GM12878 (cell line): Measurements from ENCODE around the gene BCAS3. TPM values are rescaled to one million over a fixed set of nuclear protein-coding genes. Genes with fewer than 3 reads are reported as not detected.

ENCODE experiments used
- ATAC-seq: fragments of 200-7000 bp; cut with Tn5 transposase; 3 replicates; pipeline ENCODE4 v1.9.1; 2020; ENCODE audit warnings: mild to moderate bottlenecking, moderate library complexity
- BruUV-seq: library from RNA; stranded (reverse); fragments of 400-500 nt; replicated peaks from 2 replicates; lab custom pipeline; 2021; lab: Mats Ljungman, UMichigan
- CTCF ChIA-PET: fragments of 300-600 bp; sonication (Branson Sonifier 250); formaldehyde crosslinking; extraction: SDS; loops from one replicate; lab custom pipeline; 2021; ENCODE audit warnings: inconsistent platforms; lab: Yijun Ruan, JAX
- POLR2A ChIA-PET: fragments of 350-600 bp; formaldehyde crosslinking; extraction: SDS; loops from one replicate; lab custom pipeline; 2021; ENCODE audit warnings: inconsistent platforms; lab: Charles Lee
- RAD21 ChIA-PET: fragments of 300-600 bp; sonication (Branson Sonifier 250); formaldehyde crosslinking; loops from one replicate; lab custom pipeline; 2023; ENCODE audit warnings: antibody characterized with exemption; ENCODE audit not compliant: unreplicated experiment; lab: Charles Lee
- SMC1A ChIA-PET: fragments of 300-600 bp; sonication (Branson Sonifier 250); formaldehyde crosslinking; loops from one replicate; lab custom pipeline; 2023; ENCODE audit not compliant: unreplicated experiment, uncharacterized antibody; lab: Charles Lee
- DNase-seq: peaks from one replicate; pipeline ENCODE4 v3.0.0-alpha.2; 2011; ENCODE audit warnings: low read depth, low spot score
- FAIRE-seq: peaks from 3 replicates; lab custom pipeline; 2011; peaks lifted over from hg19 to GRCh38; lab: Jason Lieb, UNC
- H2AFZ ChIP-seq: 2 replicates; pipeline ENCODE4 v1.6.0; 2011; ENCODE audit warnings: low read depth, low read length, control low read depth; ENCODE audit not compliant: control insufficient read depth
- H3K27ac ChIP-seq: 2 replicates; pipeline ENCODE4 v1.5.1; 2011; ENCODE audit warnings: control low read depth; ENCODE audit not compliant: control insufficient read depth, insufficient read depth
- H3K27me3 ChIP-seq, 2 experiments: replicated peaks in 1 of 2; 2 replicates each; pipeline versions ENCODE4 v1.6.0 to v1.6.1; 2011; ENCODE audit warnings: low read length in 1 of 2; ENCODE audit not compliant: control insufficient read depth in 2 of 2, insufficient read depth in 2 of 2
- H3K36me3 ChIP-seq, 2 experiments: 2 replicates each; pipeline ENCODE4 v1.5.1; 2011; ENCODE audit warnings: low read length in 1 of 2; ENCODE audit not compliant: control insufficient read depth in 2 of 2, insufficient read depth in 2 of 2
- H3K4me1 ChIP-seq: 2 replicates; pipeline ENCODE4 v1.6.1; 2011; ENCODE audit warnings: mild to moderate bottlenecking, low read length, moderate library complexity, mixed read lengths; ENCODE audit not compliant: control insufficient read depth, insufficient read depth
- H3K4me2 ChIP-seq: 2 replicates; pipeline ENCODE4 v1.6.0; 2011; ENCODE audit warnings: control low read depth; ENCODE audit not compliant: control insufficient read depth, insufficient read depth
- H3K4me3 ChIP-seq: fragments of 200-600 bp; sonication (generic); 2 replicates; pipeline ENCODE4 v1.5.1; 2016
- H3K79me2 ChIP-seq: 2 replicates; pipeline ENCODE4 v1.6.0; 2011; ENCODE audit warnings: low read length; ENCODE audit not compliant: control insufficient read depth, insufficient read depth
- H3K9ac ChIP-seq: 2 replicates; pipeline ENCODE4 v1.8.0; 2011; ENCODE audit warnings: low read length, control low read depth, mixed read lengths; ENCODE audit not compliant: control insufficient read depth, insufficient read depth
- H3K9me3 ChIP-seq: replicated peaks from 3 replicates; pipeline ENCODE4 v1.5.1; 2011; ENCODE audit warnings: mild to moderate bottlenecking, low read length; ENCODE audit not compliant: control insufficient read depth, insufficient read depth
- H4K20me1 ChIP-seq: 2 replicates; pipeline ENCODE4 v1.6.0; 2011; ENCODE audit not compliant: control insufficient read depth, insufficient read depth
- JUNB ChIP-seq: IDR thresholded peaks from 2 replicates; pipeline ENCODE4 v1.6.1; 2016; ENCODE audit warnings: antibody characterized with exemption, mild to moderate bottlenecking
- NFXL1 ChIP-seq: fragments of 450-650 bp; IDR thresholded peaks from 2 replicates; pipeline ENCODE4 v1.6.1; 2017; ENCODE audit warnings: antibody characterized with exemption, mild to moderate bottlenecking, borderline replicate concordance
- PRDM15 ChIP-seq: fragments of 450-650 bp; formaldehyde crosslinking; IDR thresholded peaks from 2 replicates; pipeline ENCODE4 v1.4.0; 2020; ENCODE audit warnings: mild to moderate bottlenecking, moderate library complexity
- SMC3 ChIP-seq: IDR thresholded peaks from 2 replicates; pipeline ENCODE4 v1.6.1; 2011; ENCODE audit warnings: low read length, improper control_type of control experiment, borderline replicate concordance
- TBL1XR1 ChIP-seq: IDR thresholded peaks from 2 replicates; pipeline ENCODE4 v1.6.1; 2012; ENCODE audit warnings: low read depth, low read length, improper control_type of control experiment
- WGBS: methylation state at CpG from one replicate; pipeline ENCODE4 v1.1.6; 2016; ENCODE audit warnings: low lambda C conversion rate; ENCODE audit not compliant: insufficient replicate concordance, insufficient coverage; ENCODE audit errors: missing lambda C conversion rate; 5-methylcytosine and 5-hydroxymethylcytosine counted together
- in situ Hi-C: fragments of 300-500 bp; cut with MboI; formaldehyde crosslinking; loops from 9 replicates; pipeline ENCODE4 v1.14.3; 2018; ENCODE audit warnings: mixed read lengths
- intact Hi-C: fragments of 100-400 bp; cut with micrococcal nuclease; formaldehyde crosslinking; loops from one replicate; pipeline ENCODE4 v1.14.2; 2022; ENCODE audit not compliant: unreplicated experiment
- polyA plus RNA-seq, 11 experiments: library from polyadenylated mRNA; depleted of rRNA in 4 of 11; unstranded in 6 of 11; stranded (reverse) in 5 of 11; fragments of >200 nt; fragmentation: Nextera tagmentation in 4 of 11; fragmentation: Illumina TruSeq in 1 of 11; extraction: Ambion mirVana in 4 of 11; extraction: Trizol in 1 of 11; gene quantifications; 1 replicate in 1 of 11; 2 replicates in 10 of 11; pipeline versions ENCODE4 v1.2.1 to v1.2.3, GENCODE V29; 2011 to 2016; ENCODE audit warnings: inconsistent platforms in 2 of 11, missing spikeins in 2 of 11, low read depth in 1 of 11
- total RNA-seq, 4 experiments: library from RNA; depleted of rRNA in 3 of 4; stranded (reverse); fragments of >200 nt in 3 of 4; fragmentation: Illumina TruSeq in 1 of 4; extraction: Trizol in 1 of 4; gene quantifications; 2 replicates each; pipeline versions ENCODE4 v1.2.1 to v1.2.3, GENCODE V29; 2013 to 2021

Gene BCAS3
- total and polyA plus RNA-seq, 10 of the 15 experiments (the other 5 are each of a cell fraction or from before 2014, with no cell fraction given), result 2.1 to 11.0 (median 6.6) TPM

GRCh38 chr17:61097781-61098180, 420.1 kb downstream of the BCAS3 start:
- SMC1A ChIA-PET, result interaction anchor here (0.6 kb wide), 1 partner anchor 177 kb away, joined by 3 read pairs; no protein-coding TSS in a partner anchor

More at GRCh38 chr17:61097781-61098180, 420.1 kb downstream of the BCAS3 start:
- Histone ChIP-seq H3K27me3 (no peaks in the 10 kb centered on the region; a peak in 1 of 4 replicates), H3K4me3 (no peak overlapping the region), H4K20me1 (no peaks in the 10 kb centered on the region), H3K27ac (no peak overlapping the region), H3K79me2 (no peaks in the 10 kb centered on the region), H3K36me3 (no peaks in the 10 kb centered on the region), H3K4me1 (no peaks in the 10 kb centered on the region), H3K9ac (no peak overlapping the region), H2AFZ (no peak overlapping the region), H3K9me3 (no peaks in the 10 kb centered on the region), H3K4me2 (no peak overlapping the region)
- DNase-seq (no peak), FAIRE-seq (no peak), ATAC-seq (no peak)
- ChIA-PET RAD21 (no interaction called here), CTCF (interaction anchor here (0.8 kb wide), 1 partner anchor 289 kb away, joined by 3 read pairs; no protein-coding TSS in a partner anchor), POLR2A (no interaction called here)
- intact Hi-C loops (no loop called here), in situ Hi-C loops (no loop called here)
- TF ChIP-seq JUNB (no peak), TBL1XR1 (no peak), SMC3 (no peak), PRDM15 (CRISPR knock-in tag) (no peak), NFXL1 (no peak)
- no TSS peak for BruUV-seq
- WGBS, result 0% methylated on average over 1 of the region's 1 CpG
